Tibial nerve (tissue), 4 donors: Measurements from ENCODE around the gene ESRRG. TPM values are rescaled to one million over a fixed set of nuclear protein-coding genes. Genes with fewer than 3 reads are reported as not detected.

Experiments
- DNase-seq, 2 donors: peaks; one replicate each; pipeline ENCODE4 v3.0.0-alpha.2; 2019; ENCODE audit warnings: low spot score in 2 of 2
- H3K27ac ChIP-seq, 4 donors: fragments of 200-600 bp; sonication (generic) in 3 of 4; one replicate each; pipeline ENCODE4 v1.5.1; 2017 to 2019; ENCODE audit warnings: mild to moderate bottlenecking in 1 of 4
- H3K27me3 ChIP-seq, 2 donors: fragments of 200-600 bp; sonication (generic) in 1 of 2; one replicate each; pipeline versions ENCODE4 v1.5.1 to v1.6.0; 2017 to 2019
- H3K36me3 ChIP-seq, 3 donors: fragments of 200-600 bp; sonication (generic); one replicate each; pipeline ENCODE4 v1.5.1; 2018 to 2019
- H3K4me1 ChIP-seq, 4 donors: fragments of 200-600 bp; sonication (generic) in 3 of 4; one replicate each; pipeline ENCODE4 v1.5.1; 2017 to 2019
- H3K4me3 ChIP-seq, 4 donors: fragments of 200-600 bp; sonication (generic) in 3 of 4; one replicate each; pipeline ENCODE4 v1.5.1; 2017 to 2019; ENCODE audit warnings: mild to moderate bottlenecking in 1 of 4, moderate library complexity in 1 of 4
- H3K9me3 ChIP-seq, 4 donors: fragments of 200-600 bp; sonication (generic) in 3 of 4; one replicate each; pipeline ENCODE4 v1.5.1; 2017 to 2019
- EP300 ChIP-seq, 2 donors: sonication (generic); formaldehyde crosslinking; IDR thresholded peaks; one replicate each; pipeline ENCODE4 v1.6.1; 2017; ENCODE audit warnings: antibody characterized with exemption in 2 of 2, mild to moderate bottlenecking in 1 of 2
- POLR2A ChIP-seq, 2 donors: fragments of 450-650 bp; IDR thresholded peaks; one replicate each; pipeline ENCODE4 v1.6.1; 2017; ENCODE audit warnings: antibody characterized with exemption in 2 of 2, mild to moderate bottlenecking in 2 of 2, moderate library complexity in 2 of 2
- WGBS, 2 donors: methylation state at CpG; one replicate each; pipeline ENCODE4 v1.1.5; 2018; 5-methylcytosine and 5-hydroxymethylcytosine counted together
- total RNA-seq, 4 donors: library from RNA; depleted of rRNA; stranded (reverse); fragments of >200 nt; gene quantifications; one replicate each; pipeline ENCODE4 v1.1.0, GENCODE V29; 2016
- TF ChIP-seq, protein P1 (sequence below), 5 experiments: fragments of 200-600 bp in 3 of 5; fragments of 450-650 bp in 2 of 5; sonication (generic) in 3 of 5; IDR thresholded peaks; one replicate each; pipeline ENCODE4 v1.5.1; 2016 to 2019; ENCODE audit warnings: antibody characterized with exemption in 5 of 5, mild to moderate bottlenecking in 3 of 5, moderate library complexity in 2 of 5

The ESRRG gene
- total RNA-seq, 4 donors from 2014 or later: 1.4 to 3.3 (median 1.6) TPM

DNA sequence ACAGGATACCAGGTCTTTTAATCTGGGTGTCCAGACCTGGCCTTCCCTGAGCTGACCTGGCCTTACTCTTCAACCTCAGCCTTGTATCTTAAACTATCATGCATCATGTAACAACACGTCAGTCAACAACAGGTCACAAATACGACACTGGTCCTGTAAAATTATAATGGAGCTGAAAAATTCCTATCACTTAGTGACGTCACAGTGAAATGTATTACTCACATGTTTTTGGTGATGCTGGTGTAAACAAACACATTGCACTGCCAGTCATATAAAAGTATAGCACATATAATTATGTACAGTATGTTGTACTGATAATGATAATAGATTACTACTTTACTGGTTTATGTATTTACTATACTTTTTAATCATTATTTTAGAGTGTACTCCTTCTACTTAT is 31.5 kb downstream of the ESRRG start:
- WGBS, 2 donors: 87 to 90% methylated on average over 3 of the region's 3 CpGs
- Histone ChIP-seq H3K4me3 (no peak overlapping the region), H3K27ac (no peak overlapping the region), H3K4me1 (no peaks in the 10 kb centered on the region), H3K36me3 (no peaks in the 10 kb centered on the region), H3K27me3 (no peaks in the 10 kb centered on the region), H3K9me3 (no peaks in the 10 kb centered on the region)
- TF ChIP-seq EP300 (IDR thresholded peaks at IDR 0.05): no peak
- no peak for TF ChIP-seq POLR2A (IDR thresholded peaks at IDR 0.05)
- TF ChIP-seq, protein P1, sequence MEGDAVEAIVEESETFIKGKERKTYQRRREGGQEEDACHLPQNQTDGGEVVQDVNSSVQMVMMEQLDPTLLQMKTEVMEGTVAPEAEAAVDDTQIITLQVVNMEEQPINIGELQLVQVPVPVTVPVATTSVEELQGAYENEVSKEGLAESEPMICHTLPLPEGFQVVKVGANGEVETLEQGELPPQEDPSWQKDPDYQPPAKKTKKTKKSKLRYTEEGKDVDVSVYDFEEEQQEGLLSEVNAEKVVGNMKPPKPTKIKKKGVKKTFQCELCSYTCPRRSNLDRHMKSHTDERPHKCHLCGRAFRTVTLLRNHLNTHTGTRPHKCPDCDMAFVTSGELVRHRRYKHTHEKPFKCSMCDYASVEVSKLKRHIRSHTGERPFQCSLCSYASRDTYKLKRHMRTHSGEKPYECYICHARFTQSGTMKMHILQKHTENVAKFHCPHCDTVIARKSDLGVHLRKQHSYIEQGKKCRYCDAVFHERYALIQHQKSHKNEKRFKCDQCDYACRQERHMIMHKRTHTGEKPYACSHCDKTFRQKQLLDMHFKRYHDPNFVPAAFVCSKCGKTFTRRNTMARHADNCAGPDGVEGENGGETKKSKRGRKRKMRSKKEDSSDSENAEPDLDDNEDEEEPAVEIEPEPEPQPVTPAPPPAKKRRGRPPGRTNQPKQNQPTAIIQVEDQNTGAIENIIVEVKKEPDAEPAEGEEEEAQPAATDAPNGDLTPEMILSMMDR (IDR thresholded peaks at IDR 0.05): no peak
- no peak for DNase-seq

GRCh38 chr1:216690603-216691002 is 32.6 kb downstream of the ESRRG start:
- no peaks in the 10 kb centered on the region for H3K4me1 ChIP-seq
- no peaks in the 10 kb centered on the region for H3K27me3 ChIP-seq
- WGBS, 2 donors: 89 to 90% methylated on average over 1 of the region's 1 CpG
- no peaks in the 10 kb centered on the region for H3K36me3 ChIP-seq
- TF ChIP-seq POLR2A (IDR thresholded peaks at IDR 0.05): no peak
- TF ChIP-seq, protein P1 (IDR thresholded peaks at IDR 0.05): no peak
- no peak for TF ChIP-seq EP300 (IDR thresholded peaks at IDR 0.05)
- H3K27ac ChIP-seq: no peak overlapping the region
- no peak overlapping the region for H3K4me3 ChIP-seq
- DNase-seq: no peak
- no peaks in the 10 kb centered on the region for H3K9me3 ChIP-seq

DNA sequence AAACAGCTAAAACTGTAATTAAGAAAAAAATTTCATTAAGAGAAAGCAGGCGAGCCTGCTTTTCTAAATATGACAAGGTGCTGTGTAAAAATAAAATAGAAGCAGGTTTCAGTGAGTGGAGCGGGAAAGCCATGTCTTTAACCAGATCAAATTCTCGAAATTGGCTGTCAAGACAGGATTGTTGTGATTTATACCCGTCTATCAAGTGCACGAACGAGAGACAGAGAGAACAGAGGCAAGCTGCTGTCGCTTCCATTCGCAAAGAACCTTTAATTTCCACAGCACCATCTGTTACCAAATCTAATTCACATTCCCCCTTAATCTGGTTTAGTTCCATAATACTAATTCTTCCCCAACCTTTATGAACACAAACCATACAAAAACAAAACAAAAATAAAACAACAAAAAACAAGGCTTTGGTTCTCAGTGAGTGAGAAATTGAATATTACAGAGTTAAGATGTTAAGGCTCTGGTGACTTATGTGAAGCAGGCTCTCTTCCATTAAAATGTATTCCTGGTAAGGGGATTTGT is 35.0 kb downstream of the ESRRG start:
- Histone ChIP-seq H3K4me1 (no peaks in the 10 kb centered on the region), H3K9me3 (no peaks in the 10 kb centered on the region), H3K4me3 (no peak overlapping the region), H3K27me3 (no peaks in the 10 kb centered on the region), H3K27ac (no peak overlapping the region), H3K36me3 (no peaks in the 10 kb centered on the region)
- no peak for DNase-seq
- 65 to 78% methylated on average over 8 of the region's 8 CpGs for WGBS, 2 donors
- no peak for TF ChIP-seq EP300 (IDR thresholded peaks at IDR 0.05)

- no peak overlapping the region for H3K4me3 ChIP-seq
- no peaks in the 10 kb centered on the region for H3K9me3 ChIP-seq
These were observed 36.1 kb downstream of the ESRRG start for GRCh38 chr1:216686860-216687766.

GRCh38 chr1:216682752-216683151 is 40.5 kb downstream of the ESRRG start:
- Histone ChIP-seq H3K4me3 (no peak overlapping the region), H3K36me3 (no peaks in the 10 kb centered on the region), H3K27ac (no peak overlapping the region), H3K9me3 (no peaks in the 10 kb centered on the region), H3K27me3 (no peaks in the 10 kb centered on the region), H3K4me1 (no peaks in the 10 kb centered on the region)
- TF ChIP-seq, protein P1 (IDR thresholded peaks at IDR 0.05): no peak
- TF ChIP-seq POLR2A (IDR thresholded peaks at IDR 0.05) (no peak), EP300 (IDR thresholded peaks at IDR 0.05) (no peak)
- no peak for DNase-seq
- WGBS, 2 donors: 48 to 52% methylated on average over 7 of the region's 7 CpGs

More at GRCh38 chr1:216686860-216687766, 36.1 kb downstream of the ESRRG start:
- DNase-seq: no peak
- H3K4me1 ChIP-seq: no peaks in the 10 kb centered on the region
- 35 to 37% methylated on average over 14 of the region's 14 CpGs for WGBS, 2 donors
- no peaks in the 10 kb centered on the region for H3K36me3 ChIP-seq
- no peak overlapping the region for H3K27ac ChIP-seq
- TF ChIP-seq, protein P1 (IDR thresholded peaks at IDR 0.05): no peak
- TF ChIP-seq POLR2A (IDR thresholded peaks at IDR 0.05) (no peak), EP300 (IDR thresholded peaks at IDR 0.05) (no peak)
- no peaks in the 10 kb centered on the region for H3K27me3 ChIP-seq
